Dendritic cell treated with granulocyte-macrophage colony-stimulating factor and Interleukin-4, amounts not matched to agents 40 ng/mL and 50 ng/mL, for 4 days (primary cell): ENCODE data around the gene NOS3.

ENCODE experiments used
- H3K27ac Mint-ChIP-seq: one replicate; pipeline ENCODE4 v1.8.0; 2022; ENCODE audit warnings: mild to moderate bottlenecking, mixed read lengths
- H3K27me3 Mint-ChIP-seq: one replicate; pipeline ENCODE4 v1.8.0; 2022; ENCODE audit warnings: mild to moderate bottlenecking, mixed read lengths
- H3K36me3 Mint-ChIP-seq: one replicate; pipeline ENCODE4 v1.8.0; 2022; ENCODE audit warnings: low read depth, mixed read lengths
- H3K4me1 Mint-ChIP-seq: one replicate; pipeline ENCODE4 v1.8.0; 2022; ENCODE audit warnings: low read depth, mixed read lengths
- H3K4me3 Mint-ChIP-seq: one replicate; pipeline ENCODE4 v1.8.0; 2022; ENCODE audit warnings: mild to moderate bottlenecking, moderate library complexity, mixed read lengths
- H3K9me3 Mint-ChIP-seq: one replicate; pipeline ENCODE4 v1.8.0; 2022; ENCODE audit warnings: mixed read lengths
- intact Hi-C: fragments of 100-400 bp; cut with micrococcal nuclease; formaldehyde crosslinking; loops from one replicate; pipeline ENCODE4 v1.15.0; 2022

NOS3 gene

DNA sequence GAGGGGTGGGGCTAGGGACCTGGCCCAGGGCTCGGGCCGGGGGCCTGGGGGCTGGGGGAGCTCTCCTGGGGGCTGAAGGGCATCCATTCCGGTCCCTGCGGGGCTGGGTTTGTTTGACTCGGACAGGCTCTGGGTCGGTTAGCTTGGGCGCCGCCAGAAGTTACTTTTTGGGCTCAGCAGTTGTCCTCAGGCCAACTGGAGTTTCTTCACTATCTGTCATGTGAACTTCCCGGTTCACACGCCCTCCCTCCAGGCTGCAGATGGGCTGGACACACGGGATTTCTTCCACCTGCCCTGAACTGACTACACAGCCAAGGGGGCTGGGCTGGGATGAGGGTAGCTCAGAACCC lies 72.4 kb downstream of the NOS3 start:
- H3K27ac Mint-ChIP-seq = no peak overlapping the region
- H3K9me3 Mint-ChIP-seq = no peaks in the 10 kb centered on the region
- H3K36me3 Mint-ChIP-seq = peaks cover 84% of the 10 kb centered on the region
- no peaks in the 10 kb centered on the region for H3K27me3 Mint-ChIP-seq
- intact Hi-C loops = no loop called here
- H3K4me3 Mint-ChIP-seq = no peak overlapping the region
- peaks cover 36% of the 10 kb centered on the region for H3K4me1 Mint-ChIP-seq
